Keratinocyte (primary cell): Measurements from ENCODE around the gene HOXA7. TPM values are rescaled to one million over a fixed set of nuclear protein-coding genes. Genes with fewer than 3 reads are reported as not detected.

Experiments
- DNase-seq: peaks from one replicate; pipeline ENCODE4 v3.0.0-alpha.2; 2011; ENCODE audit warnings: low read depth, missing footprints, low spot score
- FAIRE-seq: peaks from 2 replicates; lab custom pipeline; 2011; peaks lifted over from hg19 to GRCh38; lab: Jason Lieb, UNC
- H2AFZ ChIP-seq: 2 replicates; pipeline ENCODE4 v1.6.0; 2012; ENCODE audit warnings: low read length, control low read depth, inconsistent platforms; ENCODE audit not compliant: control insufficient read depth
- H3K27ac ChIP-seq: 2 replicates; pipeline ENCODE4 v1.5.1; 2011; ENCODE audit warnings: low read length; ENCODE audit not compliant: control insufficient read depth, insufficient read depth
- H3K27me3 ChIP-seq: 3 replicates; pipeline ENCODE4 v1.6.0; 2011; ENCODE audit warnings: low read length; ENCODE audit not compliant: control insufficient read depth, insufficient read depth; ENCODE audit errors: extremely low read depth
- H3K36me3 ChIP-seq, 2 experiments: 2 replicates in 1 of 2; 3 replicates in 1 of 2; pipeline ENCODE4 v1.5.1; 2011; ENCODE audit warnings: low read length in 2 of 2, mild to moderate bottlenecking in 1 of 2; ENCODE audit not compliant: control insufficient read depth in 2 of 2, insufficient read depth in 2 of 2; ENCODE audit errors: extremely low read depth in 1 of 2
- H3K4me1 ChIP-seq: 3 replicates; pipeline ENCODE4 v1.5.1; 2011; ENCODE audit warnings: low read length; ENCODE audit not compliant: control insufficient read depth, insufficient read depth; ENCODE audit errors: extremely low read depth
- H3K4me2 ChIP-seq: 3 replicates; pipeline ENCODE4 v1.6.0; 2011; ENCODE audit warnings: low read depth, low read length; ENCODE audit not compliant: control insufficient read depth, insufficient read depth; ENCODE audit errors: extremely low read depth
- H3K4me3 ChIP-seq, 3 experiments: fragments of 200-600 bp in 1 of 3; sonication (generic) in 1 of 3; 2 replicates in 2 of 3; 3 replicates in 1 of 3; pipeline ENCODE4 v1.5.1; 2011 to 2016; ENCODE audit warnings: low read length in 3 of 3, mild to moderate bottlenecking in 3 of 3, control low read depth in 2 of 3, inconsistent platforms in 1 of 3, low read depth in 1 of 3, mixed read lengths in 1 of 3, mixed run types in 1 of 3, moderate library complexity in 1 of 3; ENCODE audit not compliant: control insufficient read depth in 2 of 3, insufficient read depth in 2 of 3; ENCODE audit errors: extremely low read depth in 1 of 3
- H3K79me2 ChIP-seq: 2 replicates; pipeline ENCODE4 v1.6.0; 2012; ENCODE audit warnings: low read length; ENCODE audit not compliant: control insufficient read depth, insufficient read depth
- H3K9ac ChIP-seq: 3 replicates; pipeline ENCODE4 v1.6.0; 2011; ENCODE audit warnings: low read length; ENCODE audit not compliant: control insufficient read depth, insufficient read depth; ENCODE audit errors: extremely low read depth
- H3K9me1 ChIP-seq: 3 replicates; pipeline ENCODE4 v1.6.0; 2011; ENCODE audit warnings: low read length; ENCODE audit not compliant: control insufficient read depth, insufficient read depth; ENCODE audit errors: extremely low read depth
- H3K9me3 ChIP-seq: 2 replicates; pipeline ENCODE4 v1.5.1; 2012; ENCODE audit warnings: low read depth, low read length; ENCODE audit not compliant: control insufficient read depth
- H4K20me1 ChIP-seq: 3 replicates; pipeline ENCODE4 v1.6.0; 2011; ENCODE audit warnings: low read length; ENCODE audit not compliant: control insufficient read depth, insufficient read depth; ENCODE audit errors: extremely low read depth
- CTCF ChIP-seq, 3 experiments: IDR thresholded peaks in 1 of 3; conservative IDR thresholded peaks in 1 of 3; optimal IDR thresholded peaks in 1 of 3; 2 replicates in 2 of 3; 3 replicates in 1 of 3; pipeline versions ENCODE3 to v1.5.1; 2011; ENCODE audit warnings: low read length in 3 of 3, mild to moderate bottlenecking in 3 of 3, moderate library complexity in 2 of 3, control low read depth in 1 of 3, inconsistent platforms in 1 of 3; ENCODE audit not compliant: insufficient read depth in 2 of 3; ENCODE audit errors: extremely low read depth in 1 of 3
- EZH2 ChIP-seq: IDR thresholded peaks from one replicate; pipeline ENCODE4 v1.6.1; 2012; ENCODE audit warnings: inconsistent platforms, mild to moderate bottlenecking, low read length, moderate library complexity
- dilution Hi-C: fragments of 300-500 bp; cut with MboI; formaldehyde crosslinking; loops from one replicate; pipeline ENCODE4 v1.7.0; 2020; ENCODE audit warnings: low sequenced_read_pairs; ENCODE audit not compliant: extremely low pct_ligation_motif_present
- polyA plus RNA-seq, 5 experiments: library from polyadenylated mRNA; depleted of rRNA in 3 of 5; stranded (reverse) in 3 of 5; stranded (forward) in 1 of 5; unstranded in 1 of 5; fragments of >200 nt; gene quantifications; 1 replicate in 1 of 5; 2 replicates in 3 of 5; 3 replicates in 1 of 5; pipeline versions ENCODE4 v1.2.1 to v1.2.3, GENCODE V29; 2011 to 2012; ENCODE audit warnings: missing spikeins in 2 of 5, low read depth in 1 of 5, low replicate concordance in 1 of 5

The HOXA7 gene
- polyA plus RNA-seq, 1 donor (not counting 4 experiments of a cell fraction or from before 2014, with no cell fraction given): 8.1 TPM

- Histone ChIP-seq H2AFZ (no peak overlapping the region), H3K79me2 (no peaks in the 10 kb centered on the region)
Measured at GRCh38 chr7:27198871-27199801, 42.7 kb upstream of the HOXA7 start.

GRCh38 chr7:27198138-27198841, 41.8 kb upstream of the HOXA7 start:
- H3K27ac ChIP-seq: no peak overlapping the region
- no peak overlapping the region for H3K9ac ChIP-seq
- H2AFZ ChIP-seq: no peak overlapping the region
- FAIRE-seq (no peak), DNase-seq (no peak)
- no peaks in the 10 kb centered on the region for H3K36me3 ChIP-seq
- TF ChIP-seq EZH2 (peak; percentile 91), CTCF (optimal IDR thresholded peaks at IDR 0.05 in 1 of 3, IDR thresholded peaks at IDR 0.05 in 1 of 3, conservative IDR thresholded peaks at IDR 0.05 in 1 of 3; ENCODE audit: extremely low read depth in 1 of 3, insufficient read depth in 2 of 3, low read length in 3 of 3) (no peak)
- no peak overlapping the region for H3K4me2 ChIP-seq
- H3K79me2 ChIP-seq: no peaks in the 10 kb centered on the region
- H3K9me3 ChIP-seq: no peaks in the 10 kb centered on the region
- peak overlapping the region in 1 of 3 experiments; percentile 43 for H3K4me3 ChIP-seq
- dilution Hi-C loops: no loop called here
- peaks cover 7% of the 10 kb centered on the region for H3K4me1 ChIP-seq
- H4K20me1 ChIP-seq: no peaks in the 10 kb centered on the region
- no peaks in the 10 kb centered on the region for H3K9me1 ChIP-seq
- H3K27me3 ChIP-seq: peaks cover 84% of the 10 kb centered on the region

More at GRCh38 chr7:27198871-27199801, 42.7 kb upstream of the HOXA7 start:
- Histone ChIP-seq H3K9ac (no peak overlapping the region), H3K4me1 (peaks cover 7% of the 10 kb centered on the region), H3K9me3 (no peaks in the 10 kb centered on the region), H3K27ac (no peak overlapping the region), H3K9me1 (no peaks in the 10 kb centered on the region), H3K4me3 (peak overlapping the region in 1 of 3 experiments; percentile 43), H3K27me3 (peaks cover 84% of the 10 kb centered on the region), H3K4me2 (peak overlapping the region; percentile 67), H4K20me1 (no peaks in the 10 kb centered on the region), H3K36me3 (no peaks in the 10 kb centered on the region)
- no peak for TF ChIP-seq CTCF (optimal IDR thresholded peaks at IDR 0.05 in 1 of 3, IDR thresholded peaks at IDR 0.05 in 1 of 3, conservative IDR thresholded peaks at IDR 0.05 in 1 of 3; ENCODE audit: extremely low read depth in 1 of 3, insufficient read depth in 2 of 3, low read length in 3 of 3)
- peak; percentile 99 for TF ChIP-seq EZH2
- no peak for FAIRE-seq
- dilution Hi-C loops: no loop called here
- DNase-seq: no peak
